DOHH2 (cell line): ENCODE results near the gene CSMD2.

Experiments used
- CTCF ChIP-seq: fragments of 200-600 bp; sonication (generic); IDR thresholded peaks from one replicate; pipeline ENCODE4 v1.5.1; 2014; ENCODE audit warnings: antibody characterized with exemption, mild to moderate bottlenecking, low read depth, low read length; ENCODE audit not compliant: poor library complexity, severe bottlenecking
- EZH2phosphoT487 ChIP-seq: fragments of 200-600 bp; sonication (generic); IDR thresholded peaks from 2 replicates; pipeline ENCODE4 v1.6.1; 2017; ENCODE audit warnings: borderline replicate concordance, mild to moderate bottlenecking, antibody characterized with exemption, low read length, moderate library complexity, mixed read lengths

- no peak for TF ChIP-seq CTCF
- no peak for TF ChIP-seq EZH2phosphoT487
Observed at GRCh38 chr1:33898881-33899280, 266.1 kb downstream of the CSMD2 start.
